ENCODE results near the gene AADACL2.
"Not testable (repeated sequence)": the region's sequence is repeated elsewhere in the genome, so short reads cannot be mapped to it uniquely, and the experiment has no call there.

Gene AADACL2

DNA sequence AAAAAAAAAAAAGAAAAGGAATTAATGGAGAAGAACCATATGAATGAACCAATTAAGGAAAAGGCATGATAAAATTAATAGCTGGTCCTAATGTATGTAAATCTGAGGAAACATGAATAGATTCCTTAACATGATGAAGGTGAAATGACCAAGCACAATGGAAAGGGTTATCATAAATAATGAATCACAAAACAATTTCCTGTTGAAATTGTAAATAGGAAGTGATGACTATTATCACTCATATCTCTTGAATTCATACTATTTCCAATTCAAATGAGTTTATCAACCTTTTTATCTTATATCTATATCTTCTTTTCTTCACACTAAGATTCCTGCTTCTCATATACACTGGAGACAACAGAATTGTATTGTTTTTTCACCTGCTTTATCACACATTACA, 32.0 kb downstream of the AADACL2 start:
- no peak for DNase-seq (ENCODE audit: low read depth in 2 of 2)

DNA sequence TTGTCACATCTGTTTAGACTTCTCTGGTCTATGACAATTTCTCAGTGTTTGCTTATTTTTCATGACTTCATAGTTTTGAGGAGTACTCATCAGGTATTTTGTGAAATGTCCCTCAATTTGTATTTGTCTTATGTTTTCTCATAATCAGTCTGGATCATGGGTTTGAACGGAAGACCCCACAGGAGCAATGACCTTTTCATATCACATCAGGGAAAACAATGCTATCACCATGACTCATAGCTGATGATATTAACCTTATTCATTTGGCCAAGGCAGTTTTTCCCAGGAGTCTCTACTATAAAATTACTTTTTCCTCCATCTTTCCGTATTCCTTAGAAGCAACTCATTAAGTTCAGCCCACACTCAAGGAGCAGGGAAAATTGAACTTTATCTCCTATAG, 32.7 kb downstream of the AADACL2 start:
- no peak for DNase-seq (ENCODE audit: low read depth in 2 of 2)

DNA sequence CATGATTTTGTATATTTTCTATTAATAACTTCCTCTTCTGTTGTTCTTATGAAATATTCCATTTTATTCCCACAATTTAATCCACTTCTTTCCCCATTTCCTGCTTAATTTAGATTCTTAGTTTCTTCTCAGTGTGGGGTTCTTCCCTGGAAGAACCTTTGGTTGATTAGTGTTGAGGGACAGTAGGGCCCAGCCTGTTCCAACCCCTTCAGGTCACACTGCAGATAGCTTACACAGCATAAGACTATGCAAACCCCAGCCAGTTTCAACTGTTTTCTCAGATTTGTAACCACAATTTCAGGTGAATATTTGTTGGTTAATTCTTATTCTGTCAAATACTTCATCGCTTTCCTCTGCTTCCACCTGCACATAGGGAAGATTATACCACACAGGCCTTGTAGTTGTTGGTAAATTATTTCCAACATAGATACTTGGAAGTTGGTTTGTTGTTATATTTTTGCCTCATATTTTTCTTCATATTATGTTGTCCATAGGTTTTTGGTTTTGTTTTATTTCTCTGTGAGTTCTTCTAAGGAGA, 34.7 kb downstream of the AADACL2 start:
- DNase-seq (ENCODE audit: low read depth in 2 of 2) = no peak

DNA sequence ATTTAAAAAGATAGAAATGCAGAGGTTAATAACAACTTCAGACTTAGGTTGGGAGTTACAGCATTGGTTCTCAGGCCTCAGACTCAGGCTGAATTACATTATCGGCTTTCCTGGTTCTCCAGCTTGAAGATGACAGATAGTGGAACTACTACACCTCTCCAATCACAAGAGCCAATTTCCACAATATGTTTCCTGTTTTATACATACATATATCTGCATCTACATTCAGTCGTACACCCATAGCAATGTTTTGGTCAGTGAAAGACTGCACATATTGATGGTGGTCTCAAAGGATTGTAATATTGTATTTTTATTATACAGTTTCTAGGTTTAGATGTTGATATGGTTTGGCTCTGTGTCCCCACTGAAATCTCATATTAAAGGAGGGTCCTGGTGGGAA, 35.4 kb downstream of the AADACL2 start:
- DNase-seq (ENCODE audit: low read depth in 2 of 2) = no peak

DNA sequence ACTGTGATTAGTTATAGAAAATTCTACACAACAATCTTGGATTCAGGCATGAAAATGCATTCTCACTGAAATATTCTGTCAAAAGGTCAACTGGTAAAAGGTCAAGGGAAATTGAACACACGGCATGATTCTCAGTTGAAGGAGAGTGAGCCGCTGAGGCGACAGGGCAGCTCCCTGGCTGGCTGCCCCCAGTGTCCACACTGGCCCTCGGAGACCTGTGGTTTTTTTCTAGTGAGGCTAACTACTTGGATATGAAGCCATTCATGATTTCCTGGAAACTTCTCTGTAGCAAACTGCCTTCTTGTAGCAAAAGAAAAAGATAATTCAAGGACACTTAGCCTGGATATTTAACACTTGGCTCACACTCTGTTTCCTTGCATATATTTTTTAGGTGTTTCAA, 37.2 kb downstream of the AADACL2 start:
- no peak for DNase-seq (ENCODE audit: low read depth in 2 of 2)

DNA sequence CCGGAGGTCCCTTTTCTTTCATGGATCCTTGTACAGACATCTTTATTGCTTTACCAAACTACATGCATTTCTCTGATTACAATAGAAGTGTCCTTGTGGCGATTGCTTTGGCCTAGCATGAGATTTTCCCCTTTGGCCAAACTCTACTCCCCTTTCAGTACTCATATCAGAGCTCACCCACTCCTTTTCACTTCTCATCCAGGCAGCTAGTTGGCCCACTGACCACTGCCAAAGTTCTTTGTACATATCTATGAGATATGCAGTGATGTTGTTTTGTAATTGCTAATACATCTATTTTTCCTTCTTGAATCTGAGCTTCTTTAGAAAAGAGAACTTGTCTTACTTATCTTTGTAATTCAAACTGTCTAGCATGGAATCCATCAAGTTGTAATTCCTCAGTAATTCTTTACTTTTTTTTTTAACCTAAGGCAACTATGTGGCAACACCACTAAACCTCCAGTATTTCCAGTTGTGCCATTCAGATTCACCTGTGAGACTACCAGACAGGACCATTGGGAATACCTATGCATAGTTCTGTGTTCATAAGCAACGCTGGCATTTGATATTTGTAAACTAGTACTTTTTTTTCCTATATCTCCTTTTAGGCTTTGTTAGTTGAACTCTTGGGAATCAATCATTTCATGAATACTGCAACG, 39.2 kb downstream of the AADACL2 start:
- DNase-seq (ENCODE audit: low read depth in 2 of 2) = no peak

DNA sequence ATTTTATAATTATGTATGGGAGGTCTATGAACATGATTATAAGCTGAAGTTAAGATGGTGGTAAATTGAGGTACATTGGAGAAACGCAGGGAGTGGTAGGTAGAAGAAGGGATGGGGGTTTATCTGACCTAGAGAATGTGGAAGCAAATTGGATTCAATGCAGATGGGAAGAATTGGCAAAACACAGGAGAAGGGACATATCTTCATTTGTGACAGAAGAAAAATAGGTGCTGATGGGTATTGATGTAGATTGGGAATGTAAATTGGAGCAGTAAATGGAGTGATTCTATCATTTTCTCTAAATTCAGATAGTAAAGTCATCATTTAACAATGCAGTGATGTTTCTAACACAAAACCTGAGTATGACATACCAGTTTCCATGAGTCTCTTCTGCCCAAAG, 40.5 kb downstream of the AADACL2 start:
- DNase-seq (ENCODE audit: low read depth in 2 of 2) = no peak

DNA sequence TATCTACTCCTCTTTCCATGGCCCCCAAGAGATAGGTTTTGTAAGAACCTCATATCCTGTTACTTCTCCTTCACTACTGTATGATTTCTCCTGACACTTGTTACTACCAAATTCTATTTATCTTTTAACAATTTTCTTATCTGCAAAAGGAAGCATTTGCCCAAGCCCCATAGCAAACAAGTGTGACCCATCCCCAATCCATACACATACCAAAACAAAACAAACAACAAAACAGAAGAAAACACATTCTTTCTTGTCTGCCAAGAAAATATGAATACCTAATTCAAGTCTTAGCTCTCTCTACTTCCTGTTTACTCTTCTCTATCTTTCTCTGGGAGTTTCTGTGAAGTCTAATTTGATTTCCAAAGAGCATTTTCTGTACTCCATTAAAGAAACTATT, 41.2 kb downstream of the AADACL2 start:
- DNase-seq (ENCODE audit: low read depth in 2 of 2) = no peak

DNA sequence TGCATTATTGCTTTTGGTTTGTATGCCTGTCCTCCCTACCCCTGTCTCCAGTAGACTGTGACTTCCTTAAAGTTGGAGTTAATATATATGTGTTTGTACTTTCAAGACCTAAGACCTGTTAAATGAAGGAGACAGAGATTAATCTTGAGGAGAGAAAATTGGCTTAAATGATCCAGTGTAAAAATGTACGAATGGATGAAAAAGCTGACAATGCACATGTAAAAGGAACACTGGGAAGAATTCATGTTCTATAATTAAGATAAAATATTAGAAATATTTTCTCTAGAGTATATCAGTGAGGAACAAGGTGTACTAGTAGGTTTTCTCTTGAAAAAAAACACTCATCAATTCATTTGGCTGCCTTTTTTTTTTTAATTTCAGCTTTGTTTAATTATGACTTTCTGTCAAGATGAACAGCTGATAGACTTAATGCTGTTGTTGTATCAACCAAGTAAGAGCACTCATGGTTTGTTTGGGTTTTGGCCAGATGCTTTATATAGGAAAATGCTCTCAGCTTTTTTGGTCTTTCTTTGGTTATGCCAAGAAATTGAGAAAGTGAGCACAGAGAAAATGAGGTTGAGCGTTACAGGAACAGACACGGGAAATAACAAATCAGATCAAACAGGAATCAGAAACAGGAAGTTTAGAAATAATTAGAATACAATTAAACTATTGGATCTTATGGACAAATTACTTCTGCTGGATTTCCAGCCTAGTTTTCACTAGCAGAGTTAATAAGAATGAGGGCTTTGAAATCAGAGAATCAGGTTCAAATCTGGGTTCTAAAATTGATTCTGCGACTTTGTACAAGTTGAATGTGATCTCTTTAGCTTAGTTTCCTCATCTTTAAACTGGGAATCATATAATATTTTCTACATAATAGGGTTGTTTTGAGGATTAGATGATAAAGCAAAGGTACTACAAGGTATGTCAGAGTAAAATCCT, 41.9 kb downstream of the AADACL2 start:
- DNase-seq (ENCODE audit: low read depth in 2 of 2) = no peak

DNA sequence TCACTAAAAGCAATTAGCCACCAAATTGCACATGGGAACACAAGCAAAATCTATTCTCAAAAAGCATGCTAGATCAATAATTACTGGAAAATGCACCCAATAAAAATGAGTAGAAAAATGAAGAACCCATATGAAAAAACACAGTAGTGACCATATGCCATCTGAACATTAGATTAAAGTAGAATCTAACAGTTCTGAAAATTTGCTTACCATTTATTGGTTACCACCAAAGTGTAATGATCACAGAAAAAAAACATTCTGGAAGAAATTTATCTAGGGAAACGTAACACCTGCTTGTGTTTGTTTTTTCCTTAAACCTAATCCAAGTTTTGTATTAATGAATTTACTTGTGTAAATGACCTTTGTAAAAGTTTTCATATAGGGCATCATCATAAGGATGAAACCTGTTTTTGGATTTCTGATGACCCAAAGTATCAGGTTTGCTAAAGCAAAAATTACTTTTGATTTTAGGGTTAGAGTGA, 42.6 kb downstream of the AADACL2 start:
- no peak for DNase-seq (ENCODE audit: low read depth in 2 of 2)

DNA sequence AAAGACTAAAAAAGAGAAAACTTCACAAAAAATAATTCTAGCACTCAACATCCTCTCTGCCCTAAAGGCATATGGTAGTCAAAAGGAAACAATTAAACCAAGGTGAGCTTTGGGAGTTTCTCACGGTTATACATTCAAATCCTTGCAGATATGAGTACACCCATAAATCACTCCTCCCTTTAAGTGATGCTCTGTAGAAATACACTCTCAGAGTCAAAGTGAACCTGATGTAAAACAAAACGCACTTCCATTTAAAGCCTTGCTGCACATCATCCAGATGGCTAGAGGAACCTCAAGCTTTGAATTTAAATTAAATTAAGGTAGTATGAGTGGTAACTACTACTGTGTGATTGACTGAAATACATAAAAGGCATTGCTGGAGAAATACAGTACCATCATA, 44.2 kb downstream of the AADACL2 start:
- no peak for DNase-seq (ENCODE audit: low read depth in 2 of 2)

DNA sequence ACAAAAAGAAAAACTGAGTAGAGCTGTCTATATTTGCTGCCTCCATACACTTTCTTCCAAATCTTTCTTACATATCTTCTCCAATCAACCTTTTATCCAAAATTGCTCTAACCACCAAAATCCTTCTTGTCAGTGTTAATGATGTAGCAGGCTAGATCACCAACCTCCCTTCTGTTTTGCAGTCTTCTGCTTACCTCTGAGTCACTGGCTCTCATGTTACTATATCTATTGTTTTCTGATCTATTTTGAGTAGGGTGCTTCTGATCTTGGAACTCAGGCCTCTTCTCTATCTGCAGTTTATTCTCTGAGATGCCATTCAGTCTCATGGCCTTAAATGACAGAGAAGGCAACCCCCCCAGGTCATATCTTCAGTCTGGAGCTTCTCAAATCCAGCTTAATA, 53.9 kb downstream of the AADACL2 start:
- DNase-seq (ENCODE audit: low read depth in 2 of 2) = no peak

DNA sequence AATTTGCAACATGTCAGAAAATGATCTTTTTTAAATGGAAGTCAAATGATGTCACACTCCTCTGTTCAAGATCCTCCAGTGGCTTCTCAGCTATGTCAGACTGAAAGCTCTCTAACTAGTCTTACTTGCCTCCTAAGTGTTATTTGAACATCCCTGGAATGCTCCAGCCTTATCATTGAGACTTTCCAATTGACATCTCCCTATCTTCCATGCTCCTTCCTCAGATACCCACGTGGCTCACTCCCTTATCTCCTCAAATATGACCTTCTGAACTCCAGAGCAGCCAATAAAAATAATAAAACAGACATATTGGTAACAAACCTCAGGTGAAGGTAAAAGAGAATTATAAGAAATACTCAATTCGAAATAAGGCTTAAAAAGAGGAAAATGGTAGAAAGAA, 54.7 kb downstream of the AADACL2 start:
- DNase-seq (ENCODE audit: low read depth in 2 of 2) = no peak

DNA sequence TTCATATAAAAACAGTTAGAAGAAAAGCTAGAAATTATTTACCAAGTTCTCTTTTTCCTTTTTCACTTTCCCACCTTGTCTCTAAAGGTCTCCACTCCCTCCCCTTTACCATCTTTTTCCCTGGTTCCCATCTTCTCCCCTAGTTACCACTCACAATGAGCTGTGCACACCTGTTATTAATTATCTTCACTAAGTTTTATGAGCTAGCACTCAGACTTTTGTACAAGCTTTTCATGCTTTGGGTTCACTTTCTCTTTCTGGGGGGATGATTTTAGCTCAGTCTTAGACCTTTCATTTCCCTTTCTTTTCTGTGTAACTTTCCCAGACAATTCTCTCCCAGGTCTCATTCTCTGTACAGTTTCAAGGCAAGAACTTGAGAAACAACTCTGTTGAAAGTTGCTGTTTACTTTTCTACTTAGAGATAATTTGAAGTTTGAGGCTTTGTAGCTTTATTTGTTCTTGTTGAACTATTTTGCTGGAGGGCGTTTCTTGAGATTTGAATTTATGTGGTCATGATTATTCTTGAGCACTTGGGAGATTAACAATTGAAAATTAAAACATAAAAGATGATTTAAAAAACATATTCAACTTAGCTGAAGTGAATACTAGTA, 56.2 kb downstream of the AADACL2 start:
- DNase-seq (ENCODE audit: low read depth in 2 of 2) = no peak

DNA sequence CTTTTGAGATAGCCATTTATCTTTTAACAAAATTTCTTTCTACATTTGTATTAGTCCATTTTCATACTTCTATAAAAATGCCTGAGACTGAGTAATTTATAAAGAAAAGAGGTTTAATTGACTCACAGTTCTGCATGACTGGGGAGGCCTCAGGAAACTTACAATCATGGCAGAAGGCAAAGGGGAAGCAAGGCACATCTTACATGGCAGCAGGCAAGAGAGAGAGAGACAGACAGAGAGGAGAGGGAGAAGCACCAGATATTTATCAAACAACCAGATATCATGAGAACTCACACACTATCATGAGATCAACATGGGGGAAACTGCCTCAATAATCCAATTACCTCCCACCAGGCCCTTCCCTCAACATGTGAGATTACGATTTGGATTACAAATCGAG, 57.0 kb downstream of the AADACL2 start:
- DNase-seq (ENCODE audit: low read depth in 2 of 2) = not testable (repeated sequence)

DNA sequence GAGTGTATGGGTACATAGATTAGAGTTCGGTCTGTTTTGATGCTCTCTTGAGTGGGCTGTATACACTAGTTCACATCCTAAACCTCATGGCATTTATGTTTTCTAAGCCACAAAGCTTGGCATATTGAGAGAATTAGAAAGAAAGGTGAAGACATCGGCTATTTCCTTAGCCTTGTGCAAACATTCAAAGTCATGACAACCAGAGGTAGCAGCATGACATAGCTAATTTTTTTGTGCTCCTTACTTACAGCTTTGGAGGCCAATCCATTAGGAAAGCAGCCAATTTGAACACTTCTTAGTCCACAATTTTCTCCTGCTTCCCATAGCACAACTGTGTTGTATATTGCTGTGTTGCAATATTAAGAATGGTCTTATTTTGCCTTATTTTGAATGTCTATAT, 58.7 kb downstream of the AADACL2 start:
- no peak for DNase-seq (ENCODE audit: low read depth in 2 of 2)

DNA sequence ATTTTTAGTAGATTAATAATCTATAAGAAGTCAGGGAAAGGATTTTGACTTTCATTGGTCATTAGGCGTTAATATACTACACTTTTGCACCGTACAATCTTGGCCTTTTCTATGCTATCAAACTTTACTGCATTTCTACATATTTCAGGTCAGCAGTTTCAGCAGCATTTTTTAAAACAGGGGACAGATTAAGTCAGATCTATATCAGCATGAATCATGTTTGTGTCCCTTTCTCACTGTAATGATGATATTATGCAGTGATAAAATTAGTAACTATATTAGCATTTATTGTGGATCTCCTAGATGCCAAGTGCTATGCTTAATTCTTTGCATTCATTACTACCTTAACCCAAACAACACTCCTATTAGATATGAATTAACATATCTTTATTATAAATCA, 59.9 kb downstream of the AADACL2 start:
- no peak for DNase-seq (ENCODE audit: low read depth in 2 of 2)

DNA sequence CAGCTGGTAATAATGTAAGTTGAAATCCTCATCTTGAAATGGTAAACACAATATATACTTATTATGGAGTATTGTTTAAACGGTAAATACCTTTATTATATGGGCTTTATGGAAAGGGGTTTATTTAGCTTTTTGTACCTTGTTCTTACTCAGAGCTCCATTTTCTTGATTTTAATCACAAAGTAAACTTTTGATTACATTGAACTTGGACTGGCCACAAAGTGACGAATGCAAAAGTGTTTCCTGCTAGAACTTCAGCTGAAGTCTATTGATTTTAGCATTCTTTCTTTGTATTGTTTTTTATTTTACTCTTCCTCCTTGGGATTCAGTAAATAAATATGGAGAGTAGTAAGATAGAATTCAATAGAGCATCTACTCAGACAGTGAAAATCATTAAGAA, 60.4 kb downstream of the AADACL2 start:
- no peak for DNase-seq (ENCODE audit: low read depth in 2 of 2)

DNA sequence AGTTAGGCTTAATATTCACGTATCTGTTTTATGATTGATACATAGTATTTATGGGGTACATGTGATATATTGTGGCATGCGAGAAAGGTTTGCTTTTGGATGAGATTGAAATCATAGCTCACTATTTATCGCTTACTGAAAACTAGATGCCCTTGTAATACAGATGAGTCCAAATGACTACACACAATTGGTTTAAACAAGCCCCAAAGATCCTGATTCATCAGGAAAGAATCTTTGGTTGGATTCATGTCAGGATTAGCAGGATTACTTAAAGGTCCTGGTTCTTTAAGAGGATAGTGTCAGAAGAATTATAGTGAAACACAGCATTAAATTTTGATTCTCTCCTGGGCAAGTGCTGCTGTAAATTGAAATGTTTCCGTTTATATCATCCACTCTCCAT, 61.5 kb downstream of the AADACL2 start:
- no peak for DNase-seq (ENCODE audit: low read depth in 2 of 2)

DNA sequence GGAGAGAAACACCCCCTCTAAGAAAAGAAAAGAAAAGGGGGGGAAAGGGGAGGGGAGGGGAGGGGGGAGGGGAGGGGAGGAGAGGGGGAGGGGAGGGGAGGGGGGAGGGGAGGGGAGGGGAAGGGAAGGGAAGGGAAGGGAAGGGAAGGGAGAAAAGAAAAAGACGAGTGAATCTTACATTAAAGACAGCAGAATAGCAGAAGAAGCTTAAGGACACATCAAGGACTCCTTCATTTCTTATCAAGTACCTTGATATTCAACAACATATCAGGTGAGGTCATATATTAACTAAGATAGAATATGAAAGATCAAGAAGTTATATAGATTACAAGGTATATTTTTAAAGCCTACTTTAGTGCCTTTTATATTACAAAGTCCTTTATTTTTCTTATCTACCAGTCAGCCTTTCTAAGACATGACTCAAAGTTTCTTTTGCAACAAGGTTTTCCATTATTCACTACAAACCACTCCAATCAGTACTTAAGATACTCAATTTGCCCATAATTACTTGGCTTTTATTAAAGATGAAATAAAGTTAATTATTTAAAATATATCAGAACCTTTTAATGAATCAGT, 62.5 kb downstream of the AADACL2 start:
- no peak for DNase-seq (ENCODE audit: low read depth in 2 of 2)

DNA sequence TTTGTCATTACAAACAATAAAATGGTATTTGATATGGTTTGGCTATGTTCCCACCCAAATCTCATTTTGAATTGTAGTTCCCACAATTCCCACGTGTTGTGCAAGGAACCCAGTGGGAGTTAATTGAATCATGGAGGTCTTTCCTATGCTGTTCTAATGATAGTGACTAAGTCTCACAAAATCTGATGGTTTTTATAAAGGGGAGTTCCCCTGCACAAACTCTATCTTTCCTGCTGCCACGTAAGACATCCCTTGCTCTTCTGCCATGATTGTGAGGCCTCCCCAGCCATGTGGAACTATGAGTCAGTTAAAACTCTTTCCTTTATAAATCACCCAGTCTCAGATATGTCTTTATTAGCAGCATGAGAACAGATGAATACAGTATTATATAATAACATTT, 64.7 kb downstream of the AADACL2 start:
- no peak for DNase-seq (ENCODE audit: low read depth in 2 of 2)

DNA sequence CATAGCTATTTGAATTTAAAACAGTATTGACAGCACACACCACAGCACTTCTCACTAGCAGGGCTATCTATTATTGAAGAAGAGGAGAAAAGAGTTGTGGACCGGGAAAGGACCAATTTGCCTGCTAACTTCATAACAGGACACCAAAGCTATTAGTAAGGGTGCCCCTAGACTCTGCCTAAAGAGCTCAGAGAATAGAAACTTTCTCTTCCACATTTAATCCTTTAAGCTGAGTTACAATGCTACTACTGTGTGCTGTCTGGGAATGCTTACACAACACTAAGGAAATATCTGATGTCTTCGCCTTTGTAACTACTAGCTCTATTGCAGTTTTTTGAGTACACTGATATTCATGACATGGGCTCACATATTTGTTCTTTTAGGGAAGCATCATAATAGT, 66.7 kb downstream of the AADACL2 start:
- no peak for DNase-seq (ENCODE audit: low read depth in 2 of 2)

Data from stimulated activated CD8-positive, alpha-beta memory T cell treated with anti-CD3 and anti-CD28 coated beads, Interleukin-15, amount 100 ng/mL, for 48 hours (primary cell).